Breast epithelium (tissue), 3 donors: ENCODE results near the gene ELMO1.

ENCODE experiments used
- CTCF ChIP-seq, 3 donors: fragments of 450-650 bp; IDR thresholded peaks; one replicate each; pipeline ENCODE4 v1.5.1; 2016 to 2017; ENCODE audit warnings: antibody characterized with exemption in 3 of 3, mild to moderate bottlenecking in 3 of 3, moderate library complexity in 3 of 3
- POLR2AphosphoS5 ChIP-seq, 3 donors: sonication (generic); formaldehyde crosslinking; IDR thresholded peaks; one replicate each; pipeline ENCODE4 v1.6.1; 2017; ENCODE audit warnings: antibody characterized with exemption in 3 of 3

- TF ChIP-seq POLR2AphosphoS5 (IDR thresholded peaks at IDR 0.05): no peak
- TF ChIP-seq CTCF (IDR thresholded peaks at IDR 0.05): no peak
Measured at GRCh38 chr7:36860681-36861080, 588.0 kb downstream of the ELMO1 start.
